HepG2 (cell line): ENCODE measurements around the gene DELE1.

Experiments used
- DPF2 ChIP-seq: sonication (generic); formaldehyde crosslinking; IDR thresholded peaks from 2 replicates; pipeline ENCODE4 v1.4.0; 2020; ENCODE audit warnings: mild to moderate bottlenecking, low read depth, missing genetic modification reagents, borderline replicate concordance
- MAX ChIP-seq: IDR thresholded peaks from 2 replicates; pipeline ENCODE4 v1.6.1; 2012; ENCODE audit warnings: inconsistent platforms

- TF ChIP-seq DPF2 (CRISPR knock-in tag) (no peak), MAX (no peak)
These were observed 49.3 kb upstream of the DELE1 start for GRCh38 chr5:141874262-141874964.
